Psoas muscle (tissue), 8 donors: ENCODE results near the gene CHST15. TPM values are rescaled to one million over a fixed set of nuclear protein-coding genes. Genes with fewer than 3 reads are reported as not detected.

ENCODE experiments used
- ATAC-seq, 4 donors: fragments of 200-7000 bp; cut with Tn5 transposase; one replicate each; pipeline ENCODE4 v1.9.1; 2020; ENCODE audit warnings: moderate library complexity in 3 of 4, mild to moderate bottlenecking in 2 of 4
- DNase-seq, 2 donors: peaks; one replicate each; pipeline ENCODE4 v3.0.0-alpha.2; 2020
- H3K27ac ChIP-seq: fragments of 200-600 bp; one replicate; pipeline ENCODE4 v1.8.0; 2022
- H3K27me3 ChIP-seq, 3 donors: fragments of 200-600 bp in 1 of 3; one replicate each; pipeline versions ENCODE4 v1.6.1 to v1.8.0; 2013 to 2022; ENCODE audit warnings: low read length in 2 of 3, mild to moderate bottlenecking in 2 of 3, moderate library complexity in 1 of 3; ENCODE audit not compliant: insufficient read depth in 3 of 3
- H3K36me3 ChIP-seq, 2 donors: fragments of 200-600 bp in 1 of 2; one replicate each; pipeline versions ENCODE4 v1.6.1 to v1.8.0; 2013 to 2022; ENCODE audit warnings: low read depth in 1 of 2, mild to moderate bottlenecking in 1 of 2, moderate library complexity in 1 of 2; ENCODE audit not compliant: insufficient read depth in 1 of 2
- H3K4me1 ChIP-seq: fragments of 200-600 bp; one replicate; pipeline ENCODE4 v1.8.0; 2022
- H3K4me3 ChIP-seq: fragments of 200-600 bp; one replicate; pipeline ENCODE4 v1.8.0; 2022; ENCODE audit warnings: mild to moderate bottlenecking
- H3K9me3 ChIP-seq: fragments of 200-600 bp; one replicate; pipeline ENCODE4 v1.8.0; 2022
- CTCF ChIP-seq: fragments of 200-600 bp; IDR thresholded peaks from one replicate; pipeline ENCODE4 v1.8.0; 2022; ENCODE audit warnings: antibody characterized with exemption
- WGBS, 3 donors: extraction: QIAGEN DNeasy Blood & Tissue Kit; methylation state at CpG; one replicate each; pipeline versions ENCODE4 v1.1.6 to v1.1.7; 2013; 5-methylcytosine and 5-hydroxymethylcytosine counted together
- intact Hi-C, 2 donors: fragments of 100-400 bp; cut with DNase I; formaldehyde crosslinking; loops; one replicate each; pipeline versions ENCODE4 v1.11.0 to v1.14.2; 2022
- polyA plus RNA-seq, 3 donors: library from polyadenylated mRNA; stranded (reverse); fragments of 200-250 nt; gene quantifications; one replicate each; pipeline ENCODE4 v1.2.3, GENCODE V29; 2013
- total RNA-seq, 4 donors: library from RNA; stranded (reverse); fragmentation: NEBNext Ultra II Directional in 2 of 4; extraction: Animal tissue kit (Norgen Biotek cat#: 25700) in 2 of 4; gene quantifications; one replicate each; pipeline versions ENCODE4 v1.2.1 to v1.2.4, GENCODE V29; 2021 to 2023
- donor health status: healthy with polysubstance abuse.
- donor health status: DM: no; HTN: no; CAD: no; lungs with moderate emphysema.
- donor health status: Bipolar disorder and iron deficiency.
- donor health status: healthy.
- donor health status: DM: yes; HTN: yes; CAD: no.
- donor health status: DM: no; HTN: no; CAD: no.
- donor health status: DM: no; HTN: no; CAD: no.
- donor health status: DM: yes; HTN: yes; CAD: no.

The CHST15 gene
- total and polyA plus RNA-seq, 7 donors, result 3.6 to 39.2 (median 10.4) TPM

DNA sequence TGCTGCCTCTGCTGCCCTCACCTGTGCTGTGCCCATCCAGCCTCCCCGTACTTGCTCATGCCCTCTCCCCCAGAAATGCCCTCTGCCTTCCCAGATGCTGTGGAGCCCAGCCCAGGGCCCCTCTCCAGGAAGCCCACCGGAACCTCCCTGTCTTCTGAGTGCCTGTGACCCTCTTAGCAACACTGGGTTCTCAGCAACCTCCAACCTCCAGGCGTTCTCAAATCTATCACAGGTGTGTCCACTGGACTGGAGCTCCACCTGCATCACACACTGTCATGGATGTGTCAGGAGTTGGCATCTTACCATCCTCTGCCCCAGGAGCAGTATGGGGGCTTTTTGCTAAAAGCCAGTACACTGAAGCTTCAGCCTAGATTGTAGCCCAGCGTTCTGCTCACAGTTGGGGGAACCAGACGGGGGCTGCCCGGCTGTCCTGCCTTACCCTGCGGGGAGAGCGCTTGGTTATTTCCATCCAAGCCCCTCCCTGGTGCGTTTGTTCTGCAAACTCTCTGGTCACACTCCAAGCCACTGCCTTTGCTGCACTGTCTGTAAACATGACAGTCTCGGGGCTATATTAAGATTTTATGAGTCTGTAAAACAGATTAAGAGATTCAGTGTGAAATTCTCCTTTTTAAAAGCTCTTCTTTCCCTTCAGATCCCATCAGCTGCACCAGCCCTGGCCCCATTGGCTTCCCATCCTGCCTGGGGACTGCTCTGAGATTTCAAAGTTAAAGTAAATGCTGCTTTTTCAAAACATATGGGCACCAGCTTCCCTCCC, 130.5 kb downstream of the CHST15 start:
- Histone ChIP-seq H3K27me3 (peaks cover 0 to 47% (median 6%) of the 10 kb centered on the region in 3 donors), H3K4me1 (peaks cover 5% of the 10 kb centered on the region), H3K27ac (no peak overlapping the region), H3K9me3 (no peaks in the 10 kb centered on the region), H3K36me3 (no peaks in the 10 kb centered on the region), H3K4me3 (no peak overlapping the region)
- intact Hi-C loops, result loop anchor here (2.0 to 10.0 kb wide), 2 partner anchors 380 to 828 kb away; partner anchors contain the start of gene HMX3 (in 1 of the 2)
- DNase-seq (no peak), ATAC-seq (no peak)
- WGBS, 3 donors, result 49 to 61% (median 54%) methylated on average over 10 of the region's 10 CpGs
- TF ChIP-seq CTCF, result no peak

GRCh38 chr10:123958241-123958640, 135.2 kb downstream of the CHST15 start:
- H3K4me1 ChIP-seq, result no peaks in the 10 kb centered on the region
- no peak overlapping the region for H3K4me3 ChIP-seq
- ATAC-seq (no peak), DNase-seq (no peak)
- no peak for TF ChIP-seq CTCF
- no peaks in the 10 kb centered on the region for H3K36me3 ChIP-seq
- intact Hi-C loops, result no loop called here
- peaks cover 0 to 17% (median 3%) of the 10 kb centered on the region in 3 donors for H3K27me3 ChIP-seq
- H3K9me3 ChIP-seq, result no peaks in the 10 kb centered on the region
- no peak overlapping the region for H3K27ac ChIP-seq
- 17 to 28% (median 25%) methylated on average over 2 of the region's 2 CpGs for WGBS, 3 donors

Other genes with a start within 250 kb of the CHST15 start
- gene CPXM2, start 201.8 kb downstream of the CHST15 start, total RNA-seq, result 1 to 10 TPM; 1.1 to 5.2 (median 2.5) TPM
- 1 to 10 TPM in 1 of 3 donors, under 1 TPM in 2; 0.78 to 1.4 (median 0.83) TPM for gene CPXM2, start 201.8 kb downstream of the CHST15 start, polyA plus RNA-seq